Sigmoid colon (tissue), 7 donors: Measurements from ENCODE around the gene R3HDM1. TPM values are rescaled to one million over a fixed set of nuclear protein-coding genes. Genes with fewer than 3 reads are reported as not detected.

Source experiments
- DNase-seq: peaks from one replicate; pipeline ENCODE4 v3.0.0-alpha.2; 2019
- H3K27ac ChIP-seq, 4 donors: fragments of 200-600 bp; sonication (generic); one replicate each; pipeline ENCODE4 v1.5.1; 2016 to 2019; ENCODE audit warnings: mild to moderate bottlenecking in 1 of 4
- H3K27me3 ChIP-seq, 3 donors: fragments of 200-600 bp; sonication (generic); one replicate each; pipeline ENCODE4 v1.5.1; 2019; ENCODE audit warnings: mild to moderate bottlenecking in 1 of 3
- H3K36me3 ChIP-seq, 4 donors: fragments of 200-600 bp; sonication (generic); one replicate each; pipeline ENCODE4 v1.5.1; 2016 to 2019
- H3K4me1 ChIP-seq, 4 donors: fragments of 200-600 bp; sonication (generic); one replicate each; pipeline ENCODE4 v1.5.1; 2017 to 2019
- H3K4me3 ChIP-seq, 4 donors: fragments of 200-600 bp; sonication (generic); one replicate each; pipeline ENCODE4 v1.5.1; 2017 to 2019; ENCODE audit warnings: mild to moderate bottlenecking in 2 of 4, moderate library complexity in 1 of 4
- H3K9me3 ChIP-seq, 4 donors: fragments of 200-600 bp in 3 of 4; sonication (generic) in 3 of 4; one replicate each; pipeline versions ENCODE4 v1.5.1 to v1.6.1; 2013 to 2019
- CTCF ChIP-seq, 4 experiments: fragments of 450-650 bp in 3 of 4; fragments of 200-600 bp in 1 of 4; IDR thresholded peaks; one replicate each; pipeline ENCODE4 v1.5.1; 2016 to 2019; ENCODE audit warnings: antibody characterized with exemption in 4 of 4, mild to moderate bottlenecking in 3 of 4, moderate library complexity in 2 of 4
- EP300 ChIP-seq, 4 donors: sonication (generic); formaldehyde crosslinking; IDR thresholded peaks; one replicate each; pipeline ENCODE4 v1.6.1; 2017; ENCODE audit warnings: antibody characterized with exemption in 4 of 4
- POLR2A ChIP-seq, 2 donors: fragments of 450-650 bp; IDR thresholded peaks; one replicate each; pipeline ENCODE4 v1.6.1; 2016; ENCODE audit warnings: antibody characterized with exemption in 2 of 2, mild to moderate bottlenecking in 2 of 2, moderate library complexity in 2 of 2
- POLR2AphosphoS5 ChIP-seq, 4 donors: sonication (generic); formaldehyde crosslinking; IDR thresholded peaks; one replicate each; pipeline ENCODE4 v1.6.1; 2017; ENCODE audit warnings: antibody characterized with exemption in 4 of 4
- WGBS, 2 donors: extraction: QIAGEN DNeasy Blood & Tissue Kit; methylation state at CpG; one replicate each; pipeline ENCODE4 v1.1.7; 2013; 5-methylcytosine and 5-hydroxymethylcytosine counted together
- intact Hi-C: fragments of 100-400 bp; cut with DNase I; formaldehyde crosslinking; loops from one replicate; pipeline ENCODE4 v1.15.1; 2023
- polyA plus RNA-seq, 3 donors: library from polyadenylated mRNA; stranded (reverse); fragments of 200-250 nt; gene quantifications; one replicate each; pipeline ENCODE4 v1.2.3, GENCODE V29; 2013
- total RNA-seq, 4 donors: library from RNA; depleted of rRNA; stranded (reverse); fragments of >200 nt; gene quantifications; one replicate each; pipeline ENCODE4 v1.1.0, GENCODE V29; 2016
- donor health status: healthy with polysubstance abuse.
- donor health status: Bipolar disorder and iron deficiency.
- donor health status: healthy.

Gene R3HDM1
- total and polyA plus RNA-seq, 7 donors: 5.3 to 34.6 (median 14.2) TPM

GRCh38 chr2:135756692-135757091 lies 225.4 kb downstream of the R3HDM1 start:
- 99 to 100% methylated on average over 1 of the region's 1 CpG for WGBS, 2 donors
- no peak overlapping the region for H3K27ac ChIP-seq
- H3K4me1 ChIP-seq: no peaks in the 10 kb centered on the region
- no peak overlapping the region for H3K4me3 ChIP-seq
- H3K36me3 ChIP-seq: peaks cover 30 to 96% (median 46%) of the 10 kb centered on the region in 4 donors
- intact Hi-C loops: no loop called here
- H3K27me3 ChIP-seq: no peaks in the 10 kb centered on the region
- peaks cover 0 to 10% (median 0%) of the 10 kb centered on the region in 4 donors for H3K9me3 ChIP-seq
- DNase-seq: no peak
- TF ChIP-seq POLR2AphosphoS5 (IDR thresholded peaks at IDR 0.05) (no peak), EP300 (IDR thresholded peaks at IDR 0.05) (no peak), CTCF (IDR thresholded peaks at IDR 0.05) (no peak), POLR2A (IDR thresholded peaks at IDR 0.05) (no peak)

GRCh38 chr2:135762022-135762421 lies 230.7 kb downstream of the R3HDM1 start:
- TF ChIP-seq CTCF (IDR thresholded peaks at IDR 0.05): no peak
- TF ChIP-seq POLR2AphosphoS5 (IDR thresholded peaks at IDR 0.05): no peak
- no peak for TF ChIP-seq POLR2A (IDR thresholded peaks at IDR 0.05)
- TF ChIP-seq EP300 (IDR thresholded peaks at IDR 0.05): no peak
- H3K36me3 ChIP-seq: peaks cover 24 to 98% (median 52%) of the 10 kb centered on the region in 4 donors
- no peak overlapping the region for H3K27ac ChIP-seq
- H3K27me3 ChIP-seq: no peaks in the 10 kb centered on the region
- DNase-seq: no peak
- peaks cover 0 to 6% (median 0%) of the 10 kb centered on the region in 4 donors for H3K9me3 ChIP-seq
- intact Hi-C loops: no loop called here
- no peak overlapping the region for H3K4me3 ChIP-seq
- H3K4me1 ChIP-seq: no peaks in the 10 kb centered on the region

GRCh38 chr2:135762530-135762929 lies 231.2 kb downstream of the R3HDM1 start:
- Histone ChIP-seq H3K27ac (no peak overlapping the region), H3K36me3 (peaks cover 23 to 98% (median 50%) of the 10 kb centered on the region in 4 donors), H3K27me3 (no peaks in the 10 kb centered on the region), H3K4me3 (no peak overlapping the region), H3K4me1 (no peaks in the 10 kb centered on the region), H3K9me3 (peaks cover 0 to 1% (median 0%) of the 10 kb centered on the region in 4 donors)
- TF ChIP-seq POLR2A (IDR thresholded peaks at IDR 0.05) (no peak), EP300 (IDR thresholded peaks at IDR 0.05) (no peak), POLR2AphosphoS5 (IDR thresholded peaks at IDR 0.05) (no peak), CTCF (IDR thresholded peaks at IDR 0.05) (no peak)
- 94 to 96% methylated on average over 1 of the region's 1 CpG for WGBS, 2 donors
- no peak for DNase-seq
- intact Hi-C loops: no loop called here

GRCh38 chr2:135768863-135769262 lies 237.6 kb downstream of the R3HDM1 start:
- Histone ChIP-seq H3K9me3 (no peaks in the 10 kb centered on the region), H3K27me3 (no peaks in the 10 kb centered on the region), H3K27ac (no peak overlapping the region), H3K4me3 (no peak overlapping the region), H3K4me1 (no peaks in the 10 kb centered on the region), H3K36me3 (peaks cover 22 to 100% (median 63%) of the 10 kb centered on the region in 4 donors)
- intact Hi-C loops: no loop called here
- DNase-seq: no peak
- TF ChIP-seq POLR2A (IDR thresholded peaks at IDR 0.05) (no peak), EP300 (IDR thresholded peaks at IDR 0.05) (no peak), CTCF (IDR thresholded peaks at IDR 0.05) (no peak), POLR2AphosphoS5 (IDR thresholded peaks at IDR 0.05) (no peak)
- WGBS, 2 donors: 96% methylated on average over 8 of the region's 8 CpGs

GRCh38 chr2:135773319-135773718 lies 242.0 kb downstream of the R3HDM1 start:
- Histone ChIP-seq H3K27me3 (no peaks in the 10 kb centered on the region), H3K4me1 (no peaks in the 10 kb centered on the region), H3K4me3 (no peak overlapping the region), H3K9me3 (no peaks in the 10 kb centered on the region), H3K36me3 (peaks cover 52 to 99% (median 73%) of the 10 kb centered on the region in 4 donors), H3K27ac (no peak overlapping the region)
- TF ChIP-seq POLR2A (IDR thresholded peaks at IDR 0.05): no peak
- TF ChIP-seq POLR2AphosphoS5 (IDR thresholded peaks at IDR 0.05): no peak
- TF ChIP-seq EP300 (IDR thresholded peaks at IDR 0.05): no peak
- TF ChIP-seq CTCF (IDR thresholded peaks at IDR 0.05): no peak
- DNase-seq: no peak
- intact Hi-C loops: no loop called here
- WGBS, 2 donors: 88 to 96% methylated on average over 2 of the region's 2 CpGs
